Measurements from ENCODE around the gene CDX4. TPM values are rescaled to one million over a fixed set of nuclear protein-coding genes. Genes with fewer than 3 reads are reported as not detected.

Gene CDX4
- total and polyA plus RNA-seq, 2 donors from 2014 or later = not detected

DNA sequence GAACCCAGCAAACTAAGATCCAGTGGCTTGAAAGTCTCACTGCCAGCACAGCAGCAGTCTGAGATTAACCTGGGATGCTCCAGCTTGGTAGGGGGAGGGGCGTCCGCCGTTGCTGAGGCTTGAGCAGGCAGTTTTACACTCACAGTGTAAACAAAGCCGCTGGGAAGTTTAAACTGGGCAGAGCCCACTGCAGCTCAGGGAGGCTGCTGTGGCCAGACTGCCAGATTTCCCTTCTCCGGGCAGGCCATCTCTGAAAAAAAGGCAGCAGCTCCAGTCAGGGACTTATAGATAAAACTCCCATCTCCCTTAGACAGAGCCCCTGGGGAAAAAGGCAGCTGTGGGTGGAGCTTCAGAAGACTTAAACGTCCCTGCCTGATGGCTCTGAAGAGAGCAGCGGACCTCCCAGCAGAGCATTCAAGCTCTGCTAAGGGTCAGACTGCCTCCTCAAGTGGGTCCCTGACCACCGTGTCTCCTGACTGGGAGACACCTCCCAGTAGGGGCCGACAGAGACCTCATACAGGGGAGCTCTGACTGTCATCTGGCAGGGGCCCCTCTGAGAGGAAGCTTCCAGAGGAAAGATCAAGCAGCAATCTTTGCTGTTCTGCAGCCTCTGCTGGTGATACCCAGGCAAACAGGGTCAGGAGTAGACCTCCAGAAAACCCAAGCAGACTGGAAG is 45.1 kb upstream of the CDX4 start:
- Histone ChIP-seq H3K9ac (ENCODE audit: low read length in 3 of 3) (no peak overlapping the region), H3K4me1 (ENCODE audit: control insufficient read depth in 2 of 3, insufficient read depth in 2 of 3, low read depth in 1 of 3, low read length in 3 of 3) (no peaks in the 10 kb centered on the region), H3K27me3 (ENCODE audit: control insufficient read depth, insufficient read depth, low read length) (no peaks in the 10 kb centered on the region), H3K27ac (ENCODE audit: low read depth in 2 of 2, low read length in 2 of 2) (no peak overlapping the region), H3K4me3 (ENCODE audit: low read length in 3 of 3) (no peak overlapping the region), H3K36me3 (ENCODE audit: control insufficient read depth in 2 of 3, insufficient read depth in 3 of 3, low read length in 3 of 3) (no peaks in the 10 kb centered on the region), H3K9me3 (ENCODE audit: control insufficient read depth in 2 of 3, insufficient read depth in 1 of 3, low read length in 3 of 3) (no peaks in the 10 kb centered on the region)
- TF ChIP-seq, protein P1, sequence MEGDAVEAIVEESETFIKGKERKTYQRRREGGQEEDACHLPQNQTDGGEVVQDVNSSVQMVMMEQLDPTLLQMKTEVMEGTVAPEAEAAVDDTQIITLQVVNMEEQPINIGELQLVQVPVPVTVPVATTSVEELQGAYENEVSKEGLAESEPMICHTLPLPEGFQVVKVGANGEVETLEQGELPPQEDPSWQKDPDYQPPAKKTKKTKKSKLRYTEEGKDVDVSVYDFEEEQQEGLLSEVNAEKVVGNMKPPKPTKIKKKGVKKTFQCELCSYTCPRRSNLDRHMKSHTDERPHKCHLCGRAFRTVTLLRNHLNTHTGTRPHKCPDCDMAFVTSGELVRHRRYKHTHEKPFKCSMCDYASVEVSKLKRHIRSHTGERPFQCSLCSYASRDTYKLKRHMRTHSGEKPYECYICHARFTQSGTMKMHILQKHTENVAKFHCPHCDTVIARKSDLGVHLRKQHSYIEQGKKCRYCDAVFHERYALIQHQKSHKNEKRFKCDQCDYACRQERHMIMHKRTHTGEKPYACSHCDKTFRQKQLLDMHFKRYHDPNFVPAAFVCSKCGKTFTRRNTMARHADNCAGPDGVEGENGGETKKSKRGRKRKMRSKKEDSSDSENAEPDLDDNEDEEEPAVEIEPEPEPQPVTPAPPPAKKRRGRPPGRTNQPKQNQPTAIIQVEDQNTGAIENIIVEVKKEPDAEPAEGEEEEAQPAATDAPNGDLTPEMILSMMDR (IDR thresholded peaks at IDR 0.05; ENCODE audit: borderline replicate concordance, extremely low read depth, insufficient read depth) = no peak
- DNase-seq = peak; percentile 19 to 45 (median 30)
- no peak for FAIRE-seq
- intact Hi-C loops (cut with DNase I) = no loop called here

DNA sequence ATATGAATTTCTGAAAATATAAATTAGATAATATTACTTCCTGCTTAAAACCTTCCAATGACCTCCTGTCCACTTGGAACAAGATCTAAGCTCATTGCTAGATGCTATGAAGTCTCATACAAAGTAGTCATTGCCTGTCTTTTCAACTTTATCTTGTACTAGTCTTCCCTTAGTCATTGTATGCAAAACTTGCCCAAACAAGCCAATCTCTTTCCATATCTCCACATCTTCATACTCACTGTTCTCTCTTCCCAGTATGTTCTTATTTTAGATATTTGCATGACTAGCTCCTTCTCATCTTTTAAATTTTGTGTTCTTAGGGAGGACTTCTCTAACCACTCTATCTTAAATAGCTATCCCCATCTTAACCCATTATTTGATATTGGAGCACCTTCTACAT is 33.9 kb upstream of the CDX4 start:
- TF ChIP-seq, protein P1 (IDR thresholded peaks at IDR 0.05; ENCODE audit: borderline replicate concordance, extremely low read depth, insufficient read depth) = no peak
- intact Hi-C loops (cut with DNase I) = no loop called here

DNA sequence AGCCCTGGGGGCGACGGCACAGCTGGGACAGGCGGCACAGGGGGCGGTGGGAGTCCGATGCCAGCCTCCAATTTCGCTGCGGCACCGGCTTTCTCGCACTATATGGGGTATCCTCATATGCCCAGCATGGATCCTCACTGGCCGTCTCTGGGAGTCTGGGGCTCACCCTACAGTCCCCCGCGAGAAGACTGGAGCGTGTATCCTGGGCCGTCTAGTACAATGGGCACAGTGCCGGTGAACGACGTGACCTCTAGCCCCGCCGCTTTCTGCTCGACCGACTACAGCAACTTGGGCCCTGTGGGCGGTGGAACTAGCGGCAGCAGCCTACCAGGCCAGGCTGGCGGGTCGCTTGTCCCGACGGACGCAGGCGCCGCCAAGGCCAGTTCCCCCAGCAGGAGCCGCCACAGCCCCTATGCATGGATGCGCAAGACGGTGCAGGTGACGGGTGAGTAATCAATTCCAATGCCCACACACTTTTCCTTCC is 500 bp downstream of the CDX4 start:
- FAIRE-seq (no peak), DNase-seq (peak; percentile 14 to 55 (median 16))
- H3K9me3 ChIP-seq (ENCODE audit: control insufficient read depth in 2 of 3, insufficient read depth in 1 of 3, low read length in 3 of 3) = no peaks in the 10 kb centered on the region
- no peak overlapping the region for H3K4me3 ChIP-seq (ENCODE audit: low read length in 3 of 3)
- H3K36me3 ChIP-seq (ENCODE audit: control insufficient read depth in 2 of 3, insufficient read depth in 3 of 3, low read length in 3 of 3) = no peaks in the 10 kb centered on the region
- intact Hi-C loops (cut with DNase I) = no loop called here
- no peak overlapping the region for H3K27ac ChIP-seq (ENCODE audit: low read depth in 2 of 2, low read length in 2 of 2)
- TF ChIP-seq, protein P1 (IDR thresholded peaks at IDR 0.05; ENCODE audit: borderline replicate concordance, extremely low read depth, insufficient read depth) = no peak
- peaks cover 21% of the 10 kb centered on the region for H3K27me3 ChIP-seq (ENCODE audit: control insufficient read depth, insufficient read depth, low read length)
- no peak overlapping the region for H3K9ac ChIP-seq (ENCODE audit: low read length in 3 of 3)
- peaks cover 0 to 2% (median 0%) of the 10 kb centered on the region in 3 donors for H3K4me1 ChIP-seq (ENCODE audit: control insufficient read depth in 2 of 3, insufficient read depth in 2 of 3, low read depth in 1 of 3, low read length in 3 of 3)

More for the DNA sequence above, 33.9 kb upstream of the CDX4 start:
- no peaks in the 10 kb centered on the region for H3K36me3 ChIP-seq (ENCODE audit: control insufficient read depth in 2 of 3, insufficient read depth in 3 of 3, low read length in 3 of 3)
- no peak overlapping the region for H3K4me3 ChIP-seq (ENCODE audit: low read length in 3 of 3)
- no peak for DNase-seq
- H3K27me3 ChIP-seq (ENCODE audit: control insufficient read depth, insufficient read depth, low read length) = no peaks in the 10 kb centered on the region
- H3K9me3 ChIP-seq (ENCODE audit: control insufficient read depth in 2 of 3, insufficient read depth in 1 of 3, low read length in 3 of 3) = no peaks in the 10 kb centered on the region
- H3K27ac ChIP-seq (ENCODE audit: low read depth in 2 of 2, low read length in 2 of 2) = no peak overlapping the region
- no peaks in the 10 kb centered on the region for H3K4me1 ChIP-seq (ENCODE audit: control insufficient read depth in 2 of 3, insufficient read depth in 2 of 3, low read depth in 1 of 3, low read length in 3 of 3)
- no peak overlapping the region for H3K9ac ChIP-seq (ENCODE audit: low read length in 3 of 3)
- no peak for FAIRE-seq
